CD4-positive, alpha-beta T cell treated with Interleukin-4 for 1 hour (primary cell): ENCODE results near the gene NRDE2.
"Not testable (repeated sequence)": the region's sequence is repeated elsewhere in the genome, so short reads cannot be mapped to it uniquely, and the experiment has no call there.

Source experiments
- DNase-seq, 2 donors: peaks; one replicate each; pipeline ENCODE4 v3.0.0-alpha.2; 2020 to 2022

The NRDE2 gene

GRCh38 chr14:90268420-90268819 lies 63.3 kb downstream of the NRDE2 start:
- no peak for DNase-seq

GRCh38 chr14:90266441-90267154 lies 65.1 kb downstream of the NRDE2 start:
- DNase-seq = no peak

DNA sequence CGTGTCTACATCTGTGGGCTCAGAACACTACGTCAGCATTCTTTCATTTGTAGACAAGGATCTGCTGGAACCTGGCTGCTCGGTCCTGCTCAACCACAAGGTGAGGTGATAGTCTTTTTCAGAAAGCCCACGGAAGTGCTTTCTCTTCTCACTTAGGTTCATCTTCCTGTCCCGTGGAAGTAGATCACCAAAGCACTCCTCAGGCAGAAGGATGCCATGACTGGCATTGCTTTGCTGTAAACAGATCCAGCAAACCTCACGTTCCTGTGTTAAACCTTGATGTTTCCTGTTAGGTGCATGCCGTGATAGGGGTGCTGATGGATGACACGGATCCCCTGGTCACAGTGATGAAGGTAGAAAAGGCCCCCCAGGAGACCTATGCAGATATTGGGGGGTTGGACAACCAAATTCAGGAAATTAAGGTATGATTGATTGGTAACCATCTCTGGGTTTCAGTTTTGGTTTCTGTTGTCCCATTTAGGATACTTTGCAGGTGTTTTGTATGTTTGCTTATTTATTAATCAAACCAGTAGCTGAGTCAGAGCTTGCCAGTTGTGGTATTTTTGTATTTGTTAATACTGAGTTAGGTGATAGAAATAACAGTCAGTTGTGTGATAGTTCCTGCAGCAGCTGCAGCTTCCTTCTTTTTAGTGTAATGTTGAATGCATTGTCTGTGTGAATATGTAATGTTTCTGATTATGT lies 67.8 kb downstream of the NRDE2 start:
- DNase-seq = no peak

DNA sequence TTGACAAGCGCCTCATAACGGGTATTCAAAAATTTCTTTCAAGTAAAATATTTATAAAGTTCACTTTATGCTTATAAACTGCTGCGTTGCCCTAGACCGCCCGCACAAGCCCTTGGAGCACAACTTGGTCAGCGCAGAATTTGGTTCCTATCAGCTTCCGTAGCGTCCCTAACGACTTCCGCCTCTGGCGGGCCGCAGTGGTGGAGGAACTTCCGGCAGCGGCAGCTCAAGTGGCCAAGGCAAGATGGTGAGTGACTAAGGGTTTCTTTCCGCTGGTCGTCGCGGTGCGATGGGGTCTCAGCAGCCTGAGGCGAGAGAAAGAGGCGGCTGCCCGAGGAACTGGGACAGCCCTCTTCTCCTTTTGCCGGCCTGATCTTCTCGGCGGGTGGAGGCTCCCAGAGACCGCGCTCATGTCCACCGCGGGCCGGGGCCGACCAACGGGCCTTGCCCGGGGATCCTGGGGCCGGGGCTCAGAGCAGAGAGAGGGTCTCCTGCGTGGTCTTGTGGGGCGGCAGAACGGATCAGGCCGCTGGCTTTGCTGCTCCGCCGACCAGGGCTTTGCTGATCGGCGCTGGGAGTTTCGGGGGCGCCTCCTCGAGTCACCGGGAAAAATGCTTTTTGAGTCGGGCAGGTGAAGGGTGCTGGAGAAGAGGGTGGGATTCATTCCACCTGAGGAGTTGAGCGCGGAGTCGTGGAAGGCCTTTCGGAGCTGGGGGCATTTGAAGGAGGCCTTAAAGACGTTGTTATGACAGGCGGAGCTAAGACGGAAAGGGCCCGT lies 75.2 kb downstream of the NRDE2 start, which contains the start of gene PSMC1:
PSMC1 (plus strand) TSS at position 200 of the 778 bp plus-strand sequence; CDS start at position 245, 45 bp downstream.
- DNase-seq = peak; percentile 90 to 92

DNA sequence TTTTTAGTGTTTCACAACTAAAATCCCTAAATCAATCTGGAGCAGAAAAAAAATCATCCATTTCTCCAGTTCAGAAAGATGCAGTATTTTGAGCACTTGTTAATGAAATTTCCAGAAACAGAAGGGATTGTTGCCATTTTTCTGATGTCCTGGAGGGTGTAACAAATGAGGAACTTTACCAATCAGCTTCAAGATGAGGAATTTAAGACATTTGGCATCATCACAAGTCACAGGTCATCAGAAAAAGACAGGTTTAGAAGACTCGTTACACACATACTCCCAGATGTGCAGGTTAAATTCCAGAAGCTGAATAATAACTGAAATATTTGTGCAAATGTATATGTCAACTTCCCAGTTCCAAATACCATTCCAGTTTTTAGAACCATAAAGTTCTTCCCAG lies 75.9 kb downstream of the NRDE2 start:
- DNase-seq = no peak

DNA sequence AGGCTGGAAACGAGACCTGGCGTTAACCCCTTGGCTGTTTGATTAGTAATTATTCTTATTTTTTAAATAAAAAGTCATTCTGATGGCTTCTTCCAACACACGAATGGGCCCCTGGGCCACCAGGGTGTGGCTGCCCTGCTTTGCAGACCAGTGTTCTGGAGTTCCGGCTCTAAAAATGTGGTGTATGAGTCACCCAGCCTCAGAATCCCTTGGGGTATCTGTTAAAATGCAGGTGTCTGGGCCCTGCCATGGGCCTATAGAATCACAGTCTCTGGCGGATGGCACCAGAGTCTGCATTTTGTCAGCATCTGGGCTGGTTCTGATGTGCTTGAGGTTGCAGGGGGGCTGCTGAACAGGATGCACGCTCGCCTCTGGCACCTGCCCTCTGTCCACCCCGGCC lies 77.9 kb downstream of the NRDE2 start:
- no peak for DNase-seq

- DNase-seq = no peak
These were observed 83.1 kb downstream of the NRDE2 start for GRCh38 chr14:90248594-90248993.

GRCh38 chr14:90247441-90247840 lies 84.3 kb downstream of the NRDE2 start:
- not testable (repeated sequence) for DNase-seq

GRCh38 chr14:90246936-90247335 lies 84.8 kb downstream of the NRDE2 start:
- DNase-seq = no peak

DNA sequence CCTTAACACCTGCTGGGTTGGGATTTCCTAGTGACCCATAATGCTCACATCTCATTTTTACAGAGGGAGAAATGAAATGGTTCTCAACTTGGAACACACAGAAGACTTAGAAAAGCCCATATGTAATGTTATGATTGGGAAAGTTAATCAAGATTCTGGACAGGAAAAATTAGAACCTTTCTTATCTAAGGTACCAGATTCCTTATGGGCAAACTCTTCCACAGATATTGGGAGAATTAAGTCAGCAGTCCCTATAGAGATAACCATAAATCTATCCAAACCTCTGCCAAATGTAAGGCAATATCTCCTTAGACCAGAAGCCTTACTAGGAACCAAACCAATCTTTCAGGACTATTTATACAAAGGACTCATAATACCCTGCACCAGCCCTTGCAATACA lies 89.3 kb downstream of the NRDE2 start:
- no peak for DNase-seq

DNA sequence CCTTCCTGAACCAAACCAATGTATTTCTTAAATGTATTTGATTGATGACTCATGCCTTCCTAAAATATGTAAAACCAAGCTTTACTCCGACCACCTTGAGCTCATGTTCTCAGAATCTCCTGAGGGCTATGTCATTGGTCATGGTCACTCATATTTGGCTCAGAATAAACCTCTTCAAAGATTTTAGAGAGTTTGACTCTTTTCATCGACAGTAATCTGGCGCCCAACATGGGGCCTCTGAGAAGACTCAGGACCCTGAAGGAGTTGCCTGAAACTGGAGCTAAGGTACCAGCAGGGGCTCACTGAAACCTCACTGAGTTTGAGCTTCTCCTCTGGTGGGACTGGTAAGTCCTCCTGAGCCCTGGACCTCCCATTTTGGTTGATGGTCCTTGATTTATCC lies 92.6 kb downstream of the NRDE2 start:
- no peak for DNase-seq

DNA sequence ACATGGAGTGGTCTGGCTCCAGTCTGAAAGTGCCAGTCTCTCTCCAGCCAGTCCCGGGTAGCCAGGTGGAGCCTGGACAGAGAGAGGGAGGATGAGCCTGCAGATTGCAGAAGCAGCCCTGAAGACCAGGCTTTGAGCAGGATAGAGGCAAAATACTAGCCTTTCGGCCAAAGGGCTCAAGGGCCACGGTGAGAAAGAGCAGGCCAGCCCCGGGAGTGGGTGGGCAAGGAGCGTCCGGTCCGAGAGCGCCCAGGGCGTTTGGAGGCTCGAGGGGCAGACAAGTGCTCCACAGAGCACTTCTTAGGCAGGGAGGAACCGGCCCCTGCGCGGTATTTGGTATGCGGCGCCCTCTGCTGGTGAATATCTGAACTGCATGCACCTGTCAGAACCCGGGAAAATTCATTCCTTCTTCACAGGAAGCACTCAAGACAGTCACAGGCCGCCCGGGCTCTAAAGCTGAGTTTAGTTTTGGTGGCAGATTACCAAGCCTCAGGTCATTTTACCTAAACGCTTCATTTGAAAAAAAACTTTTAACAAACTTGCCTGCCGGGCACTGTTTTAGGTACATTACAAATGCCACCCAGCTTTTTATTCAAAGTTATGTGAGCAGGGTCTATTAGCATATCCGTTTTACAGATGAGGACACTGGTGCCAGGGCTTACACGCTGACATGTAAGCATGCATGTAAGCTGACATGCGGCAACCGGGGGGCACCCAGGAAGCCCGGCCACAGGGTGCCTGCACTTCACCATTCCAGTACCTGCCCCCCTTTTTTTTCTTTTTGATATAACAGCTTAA lies 96.4 kb downstream of the NRDE2 start:
- DNase-seq = peak; percentile 49 to 55

DNA sequence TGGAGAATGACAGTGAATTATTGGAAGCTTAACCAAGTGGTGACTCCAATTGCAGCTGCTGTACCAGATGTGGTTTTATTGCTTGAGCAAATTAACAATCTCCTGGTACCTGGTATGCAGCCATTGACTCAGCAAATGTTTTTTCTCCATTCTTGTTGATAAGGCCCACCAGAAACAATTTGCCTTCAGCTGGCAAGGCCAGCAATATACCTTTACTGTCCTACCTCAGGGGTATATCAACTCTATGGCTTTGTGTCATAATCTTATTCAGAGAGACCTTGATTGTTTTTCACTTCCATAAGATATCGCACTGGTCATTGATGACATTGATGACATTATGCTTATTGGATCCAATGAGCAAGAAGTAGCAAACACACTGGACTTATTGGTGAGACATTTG lies 101.8 kb downstream of the NRDE2 start:
- DNase-seq = not testable (repeated sequence)

DNA sequence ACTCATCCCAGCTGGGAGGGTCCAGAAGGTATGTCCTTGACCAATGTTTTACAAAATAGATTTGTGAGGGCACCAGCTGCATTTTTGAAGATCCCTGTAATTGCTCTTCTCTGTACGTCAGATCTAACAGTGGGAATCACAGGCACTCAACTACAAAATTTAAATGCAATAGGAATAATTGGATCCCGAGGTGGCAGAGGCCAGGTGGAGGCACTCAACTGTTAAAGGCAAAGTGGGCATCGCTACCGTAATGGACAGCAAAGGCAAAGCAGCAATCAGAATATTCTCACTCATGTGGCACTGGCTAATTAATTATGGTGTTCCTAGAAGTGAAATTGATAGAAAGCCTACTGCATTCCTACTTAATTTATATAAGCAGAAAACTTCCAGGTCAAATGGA lies 103.3 kb downstream of the NRDE2 start:
- no peak for DNase-seq
